Measurements from ENCODE around the gene PON1.

The PON1 gene

DNA sequence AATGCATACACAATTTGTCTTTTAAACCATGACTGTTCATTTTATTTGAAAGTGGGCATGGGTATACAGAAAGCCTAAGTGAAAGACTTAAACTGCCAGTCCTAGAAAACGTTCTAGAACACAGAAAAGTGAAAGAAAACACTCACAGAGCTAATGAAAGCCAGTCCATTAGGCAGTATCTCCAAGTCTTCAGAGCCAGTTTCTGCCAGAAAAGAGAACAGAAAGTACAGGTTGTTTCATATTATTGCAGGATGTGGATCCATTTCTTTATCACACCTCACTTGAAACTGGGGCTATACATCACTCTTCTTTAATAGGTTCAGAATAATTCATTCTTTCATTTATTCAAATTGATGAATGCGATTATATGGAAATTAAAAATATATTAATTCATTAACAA, 7.7 kb downstream of the PON1 start:
- DNase-seq = no peak

DNA sequence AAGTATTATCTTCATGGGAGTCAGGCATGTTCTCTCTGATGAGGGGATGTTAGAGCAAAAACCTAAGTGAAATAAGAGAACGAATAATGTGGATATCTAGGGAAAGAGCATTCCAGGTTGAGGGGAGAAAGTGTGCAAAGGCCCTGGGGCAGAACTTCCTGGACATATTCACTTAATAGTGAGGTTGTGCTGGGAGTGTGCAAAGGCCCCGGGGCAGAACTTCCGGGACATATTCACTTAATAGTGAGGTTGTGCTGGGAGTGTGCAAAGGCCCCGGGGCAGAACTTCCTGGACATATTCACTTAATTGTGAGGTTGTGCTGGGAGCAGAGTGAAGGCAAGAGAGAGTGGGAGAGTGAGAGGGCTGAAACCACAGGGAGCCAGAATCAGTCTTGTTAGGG, 11.8 kb downstream of the PON1 start:
- no peak for DNase-seq

DNA sequence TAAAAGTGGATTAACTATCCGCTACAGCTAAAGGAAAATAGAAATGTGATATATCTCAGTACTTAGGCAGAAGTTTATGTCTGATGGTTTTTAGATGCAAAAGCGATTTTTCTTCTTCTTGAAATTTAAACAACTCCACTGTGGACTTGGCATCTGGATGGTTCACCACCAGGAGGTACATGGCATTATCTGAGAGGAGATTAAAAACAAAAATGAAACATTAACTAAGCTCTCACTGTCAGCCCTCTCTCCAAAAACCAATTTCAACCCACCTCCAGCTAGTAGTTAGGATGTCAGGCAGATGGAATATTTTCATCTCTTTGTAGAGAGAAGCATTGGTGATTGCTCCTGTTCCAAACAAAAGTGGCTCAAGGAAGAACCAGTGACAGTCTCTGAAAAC, 12.9 kb downstream of the PON1 start:
- no peak for DNase-seq

DNA sequence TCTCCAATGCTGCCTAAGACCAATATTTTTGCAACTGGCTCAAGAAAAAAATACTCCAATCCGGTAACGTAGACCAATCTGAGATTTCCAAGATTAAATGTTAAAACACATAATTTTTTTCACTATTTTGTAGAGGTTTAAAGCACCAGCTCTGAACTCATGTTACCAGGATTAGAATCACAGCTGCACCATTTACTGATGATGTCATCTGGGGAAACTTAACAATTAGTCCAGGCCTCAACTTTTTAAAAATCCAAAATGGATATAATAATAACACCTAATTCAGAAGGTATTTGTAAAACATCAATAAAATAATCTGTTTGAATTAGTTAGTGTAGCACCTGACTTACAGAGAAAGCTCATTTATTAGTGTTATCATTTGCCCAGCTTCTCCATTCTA, 14.4 kb downstream of the PON1 start:
- DNase-seq = no peak

DNA sequence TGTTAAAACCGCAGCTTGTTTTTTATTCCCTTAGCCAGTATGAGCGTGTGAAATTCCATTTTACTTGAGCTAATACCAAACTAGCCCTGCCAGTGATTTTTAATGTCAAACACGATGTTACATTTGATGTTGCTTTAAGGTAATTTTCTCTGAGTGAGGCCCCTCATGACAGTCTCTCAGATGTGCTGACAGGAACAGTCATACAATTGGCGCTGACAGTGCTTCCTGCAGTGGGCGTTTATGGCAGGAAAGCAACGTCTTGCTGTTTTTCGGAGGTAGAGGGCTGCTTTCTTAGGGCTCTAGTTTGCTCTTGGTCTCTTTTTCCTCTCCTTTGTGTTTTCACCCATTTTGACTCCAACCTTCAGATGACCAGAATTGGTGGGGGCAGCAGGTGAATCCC, 19.3 kb downstream of the PON1 start:
- DNase-seq = no peak

DNA sequence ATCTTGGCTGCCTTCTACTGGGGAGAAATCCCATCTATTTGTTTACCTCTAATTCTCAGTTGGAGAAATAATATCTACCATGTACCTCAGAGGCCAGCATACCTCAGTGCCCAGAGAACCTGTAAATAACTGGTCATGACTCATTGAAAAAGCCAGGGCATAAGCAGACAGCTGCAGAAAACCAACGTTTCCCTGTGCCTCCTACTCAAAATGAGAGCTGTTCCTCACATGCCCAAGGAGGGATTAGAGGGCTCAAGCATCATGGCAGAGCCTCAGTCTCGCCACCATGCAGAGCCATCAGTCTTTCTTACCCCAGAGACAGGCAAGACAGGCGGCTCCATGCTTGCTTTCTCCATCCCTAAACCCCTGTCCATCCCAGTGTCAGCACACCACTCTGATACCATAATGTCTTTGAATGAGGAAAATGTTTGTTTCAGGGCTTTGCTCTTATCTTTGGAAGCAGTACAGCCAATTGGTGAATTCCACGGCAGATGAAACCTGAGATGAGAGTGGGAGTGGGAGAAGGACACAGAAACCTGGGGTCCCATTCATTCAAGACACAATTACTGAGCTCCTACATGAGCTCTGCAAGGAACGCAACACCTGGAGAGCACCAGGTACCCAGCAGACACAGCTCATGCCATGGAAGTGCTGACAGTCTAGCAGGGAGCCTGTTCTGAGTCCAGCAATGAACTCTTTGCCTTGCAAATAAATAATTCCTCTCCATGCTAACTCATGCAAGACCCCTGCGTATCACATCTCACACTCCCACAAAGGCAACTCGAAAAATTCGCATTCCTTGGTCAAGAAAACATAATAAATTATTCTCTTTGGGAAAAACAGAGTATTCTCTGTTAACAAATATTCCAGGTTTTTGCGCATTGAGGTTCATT, 21.1 kb downstream of the PON1 start:
- no peak for DNase-seq

DNA sequence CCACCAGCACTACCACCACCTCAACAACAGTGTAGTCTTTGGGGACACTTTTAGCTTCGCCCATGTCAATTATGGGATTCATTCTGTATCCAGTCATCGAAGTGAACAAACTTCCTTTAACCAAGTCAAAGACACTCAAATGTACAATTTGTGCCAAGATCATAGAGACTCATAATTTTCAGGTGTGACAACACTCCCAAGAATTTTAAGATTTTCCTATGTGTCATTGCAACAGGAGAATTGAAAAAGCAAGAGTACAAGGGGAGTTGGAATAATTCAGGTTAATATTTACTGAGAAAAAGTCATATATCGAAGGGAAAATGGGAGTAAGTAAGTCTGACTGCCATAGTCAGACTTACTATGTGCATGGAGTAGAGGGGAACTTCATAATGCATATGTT, 26.2 kb downstream of the PON1 start:
- DNase-seq = no peak

DNA sequence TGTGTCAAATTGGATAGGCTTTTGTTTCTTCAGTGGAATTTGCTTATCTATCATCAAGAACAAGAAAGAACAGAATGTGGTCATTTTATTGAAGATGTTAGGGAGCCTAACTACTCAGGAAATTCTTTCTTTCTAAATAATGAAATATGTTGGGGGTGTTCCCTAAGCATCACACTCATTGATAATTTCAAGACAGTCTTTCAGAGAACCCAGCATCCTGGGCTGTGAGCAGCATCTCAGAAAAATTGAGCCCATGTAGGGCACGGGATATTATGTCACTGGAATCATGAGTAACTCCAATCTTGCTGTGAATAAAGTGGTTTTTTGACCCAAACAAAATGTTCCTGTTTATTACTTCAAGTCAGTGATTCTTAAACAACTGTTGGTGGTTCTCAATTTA, 27.3 kb downstream of the PON1 start:
- no peak for DNase-seq

DNA sequence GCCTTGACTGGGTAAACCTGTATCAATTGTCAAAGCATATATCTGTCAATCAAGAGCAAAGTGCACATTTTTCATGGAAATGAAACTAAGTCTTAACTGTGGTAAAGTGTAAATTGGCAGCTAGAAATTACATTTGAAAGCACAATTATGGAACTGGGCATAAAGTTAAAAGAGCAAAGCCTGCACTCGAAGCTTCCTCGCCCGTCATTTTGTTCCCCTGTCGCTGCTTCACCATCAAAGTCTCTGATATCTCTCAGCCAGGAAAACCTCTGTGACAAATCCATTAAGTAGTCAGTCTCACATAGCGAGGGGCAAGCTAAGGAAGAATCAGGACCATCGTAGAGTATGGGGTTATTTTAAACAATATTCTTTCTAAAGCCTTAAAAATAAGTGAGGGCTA, 27.9 kb downstream of the PON1 start:
- no peak for DNase-seq

DNA sequence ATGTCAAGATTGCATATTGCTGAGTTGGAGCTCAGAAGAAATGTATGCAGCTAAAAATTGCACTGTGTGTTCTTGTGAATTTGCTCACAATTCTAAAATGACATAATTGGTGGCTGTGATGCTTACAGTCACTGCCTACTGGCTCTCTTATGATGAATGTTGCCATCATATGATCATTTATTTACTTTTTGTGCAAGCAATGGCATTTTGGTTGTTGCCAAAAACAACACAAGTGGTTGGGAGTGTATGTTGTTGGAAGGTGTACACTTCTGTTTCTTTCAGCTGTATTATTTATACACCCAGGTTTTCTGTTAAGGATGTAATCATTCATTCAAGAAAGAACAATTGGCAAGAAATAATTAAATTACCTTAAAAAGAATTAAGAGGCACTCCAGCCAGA, 28.9 kb downstream of the PON1 start:
- no peak for DNase-seq

DNA sequence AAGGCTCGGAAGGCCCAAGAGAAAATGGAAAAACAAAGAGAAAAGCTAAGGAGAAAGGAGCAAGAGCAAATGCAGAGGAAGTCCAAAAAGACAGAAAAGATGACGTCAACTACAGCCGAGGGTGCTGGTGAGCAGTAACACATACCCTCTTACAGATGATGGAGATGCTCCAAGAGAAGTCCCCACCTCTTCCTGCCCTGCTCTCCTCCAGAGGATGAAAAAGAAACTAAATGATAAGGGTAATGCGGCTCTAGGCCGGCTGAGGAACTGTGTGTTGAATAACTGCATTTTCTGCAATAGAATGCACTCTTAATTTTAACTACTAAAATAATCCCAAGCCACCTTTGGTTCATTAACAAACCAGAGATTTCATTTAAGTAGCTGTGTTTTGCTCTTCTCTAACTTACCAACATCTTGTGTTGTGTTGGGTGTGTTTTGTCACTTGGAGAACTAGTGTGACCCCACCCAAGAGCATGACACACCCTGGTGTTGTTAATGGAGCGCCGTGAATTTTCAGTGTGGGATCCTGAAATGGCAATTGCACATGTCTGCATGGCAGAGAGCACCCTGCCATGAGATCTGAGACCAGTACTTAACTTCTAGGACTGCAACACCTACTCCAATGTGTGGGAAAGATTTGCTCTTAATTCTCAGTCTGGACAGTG, 34.0 kb downstream of the PON1 start:
- DNase-seq = no peak

DNA sequence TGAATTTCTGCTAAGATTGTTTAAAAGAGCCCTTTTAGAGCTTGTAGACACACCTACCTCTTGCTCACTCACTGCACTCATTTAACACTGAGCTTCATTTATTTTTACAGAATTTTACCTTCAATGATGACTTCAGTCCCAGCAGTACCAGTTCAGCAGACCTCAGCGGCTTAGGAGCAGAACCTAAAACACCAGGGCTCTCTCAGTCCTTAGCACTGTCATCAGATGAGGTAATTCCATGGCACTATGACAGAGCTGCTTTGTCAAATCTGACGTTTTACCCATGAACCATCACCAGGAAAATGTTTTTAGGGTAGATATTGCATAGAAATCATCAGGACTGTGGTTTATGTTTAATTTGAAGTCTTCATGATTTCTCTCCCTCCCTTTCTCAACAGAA, 38.2 kb downstream of the PON1 start:
- DNase-seq = no peak

DNA sequence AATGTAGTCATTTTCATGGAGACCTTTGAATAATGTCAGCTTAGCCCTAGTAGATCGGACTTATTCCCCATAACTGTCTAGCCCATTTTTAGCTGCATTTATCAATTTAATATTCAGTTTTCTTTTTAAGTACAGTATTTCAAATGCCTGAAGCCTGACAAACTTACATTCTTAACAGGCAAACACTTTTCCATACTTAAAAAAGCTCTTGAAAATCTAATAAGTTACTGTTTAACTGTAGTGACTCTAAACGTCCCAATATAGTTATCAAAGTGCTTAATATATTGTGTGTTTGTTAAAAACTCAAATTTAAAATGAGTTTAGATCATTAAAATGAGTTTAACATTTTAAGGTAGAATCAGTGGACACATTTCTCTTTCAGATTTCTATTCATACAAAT, 44.9 kb downstream of the PON1 start:
- no peak for DNase-seq

DNA sequence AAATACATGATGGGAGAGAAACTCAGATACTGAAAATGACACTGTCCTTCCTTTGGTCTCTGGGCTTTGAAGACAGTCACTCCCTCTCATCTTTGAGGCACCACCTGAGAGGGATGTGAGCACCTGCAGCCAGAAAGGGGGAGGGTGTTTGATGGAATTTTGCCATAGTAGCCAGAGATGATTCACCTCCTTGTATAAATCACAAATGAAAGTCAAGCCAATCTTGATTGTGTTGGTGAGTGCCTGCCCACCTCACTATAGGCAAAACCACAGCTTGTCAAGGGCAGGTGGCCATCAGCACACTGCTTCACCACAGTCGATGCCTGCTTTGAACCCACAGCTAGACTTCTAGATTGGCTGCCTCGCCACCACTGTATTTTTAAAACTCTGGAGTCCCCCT, 48.2 kb downstream of the PON1 start:
- DNase-seq = no peak

DNA sequence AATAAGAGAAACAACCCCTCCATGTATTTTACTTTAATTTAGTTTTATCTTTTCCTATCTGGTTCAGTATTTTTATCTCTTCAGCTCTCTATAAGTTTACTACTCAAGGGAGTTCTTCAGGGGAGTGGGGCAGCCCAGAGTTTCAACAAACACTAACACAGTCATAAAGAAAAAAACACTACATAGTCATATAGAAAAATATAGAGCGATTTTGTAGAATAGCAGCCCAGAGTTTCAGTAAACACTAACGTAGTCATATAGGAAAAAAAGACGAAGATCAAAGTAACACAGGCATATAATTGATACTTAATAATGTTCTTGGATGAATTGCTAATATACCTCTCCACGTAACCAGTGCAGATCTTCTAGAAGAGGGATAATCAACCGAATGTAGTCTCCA, 54.7 kb downstream of the PON1 start:
- DNase-seq = no peak

DNA sequence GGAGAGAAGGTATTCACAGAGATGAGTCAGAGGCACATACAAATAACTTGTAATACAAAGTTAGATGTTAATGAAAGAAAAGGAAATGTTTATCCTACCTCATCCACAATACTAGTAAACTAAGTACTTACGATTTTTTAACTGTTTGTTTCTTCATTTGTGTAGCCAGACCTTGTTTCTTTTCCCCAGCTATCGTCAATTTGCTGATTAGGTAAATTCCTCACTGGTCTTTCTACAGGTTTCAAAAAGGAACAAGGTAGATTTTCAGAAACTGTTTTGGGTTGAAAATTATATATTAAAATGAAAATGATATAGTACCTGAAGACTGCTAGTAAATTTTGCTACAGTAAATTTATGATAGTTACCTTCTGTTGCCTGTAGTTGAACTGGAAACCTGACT, 56.6 kb downstream of the PON1 start:
- DNase-seq = no peak

DNA sequence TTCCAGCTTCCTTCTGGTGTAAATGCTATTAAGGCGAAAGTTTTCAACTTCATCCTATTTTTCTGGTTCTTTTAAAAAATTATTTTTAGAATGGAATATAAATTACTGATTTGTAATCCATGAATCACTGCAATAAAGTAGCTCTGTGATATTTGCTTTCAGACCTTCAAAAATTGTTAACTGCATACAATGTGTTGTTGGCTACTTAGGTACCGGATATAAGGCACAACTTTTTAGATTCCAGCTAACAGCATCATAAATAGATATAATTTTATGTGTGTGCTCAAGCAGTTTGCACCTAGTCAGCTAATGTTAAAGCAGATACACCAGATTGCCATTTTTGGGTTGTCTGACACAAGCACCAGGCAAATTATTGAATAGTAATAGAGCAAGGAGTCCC, 58.7 kb downstream of the PON1 start:
- DNase-seq = no peak

DNA sequence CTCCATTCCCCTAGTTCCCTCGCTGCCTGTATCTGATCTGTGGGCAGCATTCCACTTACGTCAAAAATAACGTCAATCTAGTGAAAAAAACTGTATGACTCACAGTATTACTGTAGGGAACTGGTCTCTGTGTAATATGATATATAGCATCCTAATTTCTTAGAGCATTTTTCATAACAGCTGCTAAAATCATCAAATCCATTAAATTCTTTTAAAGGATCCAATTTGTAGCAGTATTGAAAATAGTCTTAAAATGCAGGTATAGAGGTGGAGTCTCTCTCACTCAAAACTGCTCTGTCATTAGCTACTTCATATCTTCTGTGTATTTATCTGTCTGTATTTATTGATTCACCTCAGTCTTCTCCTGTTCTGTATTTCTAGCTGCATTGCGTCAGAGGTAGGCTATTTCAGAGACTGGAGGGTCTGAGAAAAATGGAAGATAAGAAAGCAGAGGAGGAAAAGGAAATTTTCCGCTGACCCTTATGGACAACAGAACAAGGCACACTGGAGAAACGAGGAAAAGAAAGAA, 59.9 kb downstream of the PON1 start:
- DNase-seq = no peak

DNA sequence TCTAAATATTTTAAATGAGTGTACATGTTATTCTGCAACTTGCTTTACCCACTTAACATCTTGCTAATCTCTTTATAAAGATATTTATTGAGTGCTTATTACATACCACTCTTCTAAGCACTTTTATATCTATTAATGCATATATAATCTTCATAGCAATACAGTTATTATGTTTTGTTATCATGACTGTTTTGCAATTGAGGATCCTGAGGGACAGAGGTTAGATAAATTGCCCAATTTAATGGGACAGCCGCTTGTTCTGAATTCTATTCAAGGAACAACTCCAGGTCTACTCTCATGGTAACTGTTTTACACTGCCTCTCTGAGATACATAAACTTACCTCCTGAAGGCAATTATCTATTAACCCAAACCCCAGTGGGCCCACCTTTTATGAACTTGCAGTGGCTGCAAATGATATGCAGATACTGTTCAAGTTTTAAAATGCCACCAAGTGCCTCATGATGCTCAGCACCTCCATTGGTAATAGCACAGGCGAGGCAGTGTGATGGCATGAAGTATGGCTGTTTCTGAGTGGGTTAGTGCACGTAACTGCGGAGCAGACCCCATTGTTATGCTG, 60.5 kb downstream of the PON1 start:
- no peak for DNase-seq

DNA sequence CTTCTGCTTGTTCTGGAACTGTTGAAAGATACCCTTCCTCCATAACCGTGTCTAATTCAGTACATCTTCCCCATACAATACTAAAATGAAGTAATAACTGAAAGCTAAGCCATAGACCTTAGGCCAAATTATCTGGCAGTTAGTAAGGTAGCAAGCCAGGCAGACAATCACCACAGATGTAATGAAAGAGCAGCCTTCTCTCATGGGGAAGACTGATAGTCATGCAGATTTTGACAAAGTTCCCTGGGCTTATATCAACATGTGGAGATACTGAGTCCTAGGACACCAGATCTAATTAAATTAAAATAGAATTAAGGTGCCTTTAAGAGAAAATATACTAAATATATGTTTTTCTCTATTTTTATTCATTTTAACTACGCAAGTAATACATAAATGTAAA, 61.5 kb downstream of the PON1 start:
- no peak for DNase-seq

DNA sequence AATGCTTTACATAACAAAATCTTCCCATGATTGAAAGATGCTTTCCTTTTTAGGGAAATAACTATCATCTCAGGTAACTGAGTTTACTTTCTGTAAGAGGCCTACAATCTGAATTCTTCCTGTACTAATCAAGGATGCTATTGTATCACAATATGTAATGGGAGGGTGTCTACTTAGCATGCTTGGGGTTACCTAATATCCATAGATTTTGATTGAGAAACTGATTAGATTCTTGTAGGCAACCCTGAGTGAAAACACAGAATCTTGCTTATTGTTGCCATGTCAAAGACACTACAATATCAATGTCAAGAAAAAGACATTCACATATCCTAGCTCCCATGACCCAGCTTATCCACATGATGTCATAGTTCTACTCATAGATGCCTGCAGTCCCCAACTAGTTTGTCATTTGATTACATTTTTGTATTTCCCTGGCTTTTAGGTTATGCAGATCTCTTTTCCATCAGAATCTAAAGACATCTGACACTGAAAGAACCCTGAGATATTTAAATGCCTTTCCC, 62.4 kb downstream of the PON1 start:
- no peak for DNase-seq

DNA sequence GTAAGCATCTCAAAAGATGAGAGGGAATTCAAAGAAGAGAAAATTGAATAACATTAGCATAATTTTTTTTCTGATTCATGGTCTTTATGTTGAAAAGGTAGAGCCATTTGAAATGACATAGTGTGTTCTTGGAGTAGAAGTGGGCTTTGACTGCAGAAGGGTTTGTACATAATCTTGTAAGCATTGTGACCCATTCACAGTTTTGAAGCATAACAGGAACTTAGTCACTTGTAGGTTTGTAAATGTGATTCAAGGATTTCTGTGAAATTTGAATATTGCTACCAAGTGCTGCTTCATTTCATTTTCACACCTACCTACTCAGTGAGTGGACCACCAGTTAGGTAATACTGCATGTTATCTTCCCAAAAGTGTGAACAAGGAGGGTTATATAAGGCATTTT, 68.6 kb downstream of the PON1 start:
- DNase-seq = no peak

DNA sequence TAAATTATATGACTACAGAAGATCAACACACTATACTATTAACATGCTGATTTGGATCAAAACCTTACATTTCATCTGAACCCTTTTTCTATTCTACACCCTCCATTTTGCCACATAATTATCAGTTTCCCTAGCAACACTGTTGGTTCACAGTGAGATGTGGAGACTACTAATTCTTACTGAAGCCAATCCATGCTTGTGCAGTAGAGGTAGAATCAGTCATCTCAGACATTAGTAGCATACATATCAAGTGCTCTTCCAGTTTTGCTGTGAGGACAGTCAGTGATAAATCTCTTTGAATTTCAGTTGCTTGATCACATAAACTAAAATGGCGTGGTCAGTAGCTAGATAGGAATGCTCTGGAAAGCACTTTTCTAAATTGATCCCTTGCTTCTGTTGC, 70.3 kb downstream of the PON1 start:
- DNase-seq = no peak

DNA sequence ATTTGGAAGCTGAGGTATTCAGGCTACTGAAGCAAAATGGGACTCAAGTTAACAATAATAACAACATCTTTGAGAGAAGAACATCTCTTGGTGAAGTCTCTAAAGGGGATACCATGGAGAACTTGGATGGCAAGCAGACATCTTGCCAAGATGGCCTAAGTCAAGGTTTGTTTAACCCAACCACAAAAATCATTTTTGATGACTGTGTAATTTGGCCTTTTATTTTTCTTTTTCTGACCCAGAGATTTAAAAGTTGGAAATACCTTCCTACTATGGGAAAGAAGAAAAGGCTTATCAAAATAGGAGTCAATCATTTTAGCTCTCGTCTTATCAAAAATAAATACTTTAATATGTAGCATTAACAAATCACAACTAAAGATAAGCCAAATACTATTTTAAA, 72.4 kb downstream of the PON1 start:
- no peak for DNase-seq

All from NCI-H1436 treated with DMSO at 0.1 percent for 48 hours (cell line).